ENCODE measurements around the gene PNMA6A.
"Not testable (repeated sequence)": the region's sequence is repeated elsewhere in the genome, so short reads cannot be mapped to it uniquely, and the experiment has no call there.

PNMA6A gene

DNA sequence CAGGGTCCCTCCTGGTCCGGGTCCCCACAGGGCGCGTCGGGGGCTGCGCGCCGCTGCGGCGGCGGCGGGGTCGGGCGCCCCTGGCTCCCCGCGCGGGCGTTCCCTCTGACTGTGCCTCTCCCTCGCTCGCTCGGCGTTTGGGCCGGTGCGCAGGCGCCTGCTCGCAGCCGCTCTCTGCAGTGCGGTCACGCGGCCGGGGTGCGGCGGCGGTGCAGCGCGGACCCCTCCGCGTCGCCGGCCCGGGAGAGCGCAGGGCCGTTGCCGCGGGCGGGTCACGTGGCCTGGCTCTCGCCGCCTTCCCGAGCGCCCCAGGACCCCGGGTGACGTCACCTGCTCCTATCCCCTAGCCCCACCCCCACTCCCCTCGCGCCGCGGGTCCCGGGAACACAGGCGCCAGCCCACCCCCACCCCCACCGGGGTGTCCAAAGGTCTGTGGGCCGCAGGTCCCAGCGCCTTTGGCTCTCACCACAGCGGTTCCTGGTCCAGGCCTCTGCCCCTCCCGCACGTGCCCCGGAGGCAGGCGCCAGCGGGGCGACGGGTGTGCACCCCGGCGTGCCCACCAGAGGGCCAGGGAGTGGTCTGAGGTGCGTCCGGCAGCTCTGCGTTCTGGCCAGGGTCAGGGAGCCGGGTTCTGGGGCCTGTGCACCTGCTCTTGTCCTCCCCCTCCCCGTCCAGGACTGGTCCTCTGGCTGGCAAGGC is 5.3 kb downstream of the PNMA6A start:
- not testable (repeated sequence) for DNase-seq

DNA sequence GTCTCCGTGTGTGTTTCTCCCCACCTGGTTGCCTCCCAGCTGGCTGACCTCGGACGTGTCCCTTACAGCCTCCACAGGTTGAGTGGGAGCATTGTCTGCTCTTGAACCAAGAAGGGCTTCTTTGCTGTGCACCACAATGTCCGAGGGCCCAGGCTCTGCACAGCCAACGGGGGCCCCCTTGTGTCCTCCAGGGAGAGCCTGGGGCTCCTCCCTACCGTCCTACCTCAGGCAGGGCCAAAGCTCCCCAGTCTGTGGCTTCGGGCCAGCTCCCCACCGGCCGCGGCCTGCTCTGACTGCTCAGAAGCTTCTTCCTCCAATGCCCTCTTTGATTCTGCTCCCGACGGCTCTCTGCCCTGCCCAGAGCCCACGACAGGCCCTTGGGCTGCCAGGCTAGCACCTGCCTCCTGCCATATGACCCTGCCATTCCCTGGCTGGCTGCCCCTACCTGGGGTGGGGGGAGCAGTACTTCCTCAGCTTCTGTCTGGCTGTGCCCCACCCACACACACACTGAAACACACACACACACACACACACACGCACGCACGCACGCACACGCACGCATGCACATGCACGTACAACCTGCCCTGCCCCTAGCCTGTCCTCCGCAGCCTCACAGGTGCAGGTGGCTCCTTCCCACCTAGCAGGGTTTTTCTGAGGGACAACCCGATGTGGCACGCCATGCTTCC is 11.1 kb downstream of the PNMA6A start:
- not testable (repeated sequence) for DNase-seq

DNA sequence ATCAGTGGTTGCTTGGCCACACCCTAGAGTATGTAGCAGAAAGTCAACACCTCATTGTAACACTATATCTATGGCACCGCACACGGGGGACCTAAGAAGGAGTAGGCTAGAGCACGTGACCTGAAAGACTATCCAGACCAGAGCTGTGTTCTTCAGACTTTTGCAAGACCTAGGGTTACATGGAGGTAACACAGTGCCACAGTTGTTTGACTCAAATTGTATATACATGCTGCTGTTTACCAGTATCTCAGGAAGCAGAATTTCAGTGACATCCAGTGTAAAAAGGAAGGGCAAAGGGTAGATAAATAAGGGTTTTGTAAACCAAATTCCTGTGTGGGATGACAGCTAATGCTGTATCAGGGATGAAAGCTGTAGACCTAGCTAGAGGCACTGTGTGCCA is 30.2 kb downstream of the PNMA6A start:
- DNase-seq = no peak

GRCh38 chrX:153104959-153105358 is 32.7 kb downstream of the PNMA6A start:
- DNase-seq = not testable (repeated sequence)

GRCh38 chrX:153106092-153106801 is 34.0 kb downstream of the PNMA6A start:
- DNase-seq = not testable (repeated sequence)

DNA sequence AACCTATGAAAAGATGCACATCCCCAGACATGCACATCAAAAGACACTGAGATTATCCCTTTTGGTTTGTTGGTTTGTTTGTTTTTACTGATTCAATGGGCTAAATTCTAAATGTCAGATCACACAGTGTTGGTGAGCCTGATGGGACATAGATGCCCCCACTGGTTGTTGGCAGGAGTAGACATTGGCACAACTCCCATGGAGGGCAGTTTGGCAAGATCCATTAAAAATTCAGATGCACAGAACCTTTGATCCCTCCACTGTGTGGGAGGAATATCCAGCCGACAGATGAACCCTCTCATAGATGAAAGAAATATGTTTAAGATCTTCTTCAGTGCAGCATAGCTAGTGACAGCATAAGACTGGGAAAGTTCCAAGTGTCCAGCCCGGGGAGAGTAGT is 38.5 kb downstream of the PNMA6A start:
- not testable (repeated sequence) for DNase-seq

DNA sequence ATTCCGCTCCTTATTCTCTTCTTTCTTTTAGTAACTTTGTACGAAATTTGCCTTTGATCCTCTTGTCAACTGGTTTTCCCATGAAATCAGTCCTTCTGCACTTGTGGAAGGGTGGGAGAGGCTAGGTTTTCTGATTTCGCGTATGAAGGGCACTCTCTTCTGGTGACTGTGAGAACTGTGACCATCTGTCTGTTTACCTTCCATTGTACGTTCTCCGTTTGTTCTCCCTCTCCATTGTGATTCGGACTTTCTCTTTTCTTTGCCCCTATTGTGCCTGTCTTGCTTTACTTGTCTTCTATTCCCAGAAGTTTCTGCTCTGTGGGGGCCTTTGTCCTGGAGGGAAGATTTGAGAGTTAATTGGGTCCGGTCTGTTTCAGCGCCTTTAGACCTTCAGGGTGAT is 41.6 kb downstream of the PNMA6A start:
- not testable (repeated sequence) for DNase-seq

- DNase-seq = not testable (repeated sequence)
Observed at GRCh38 chrX:153117754-153118153, 45.5 kb downstream of the PNMA6A start.

DNA sequence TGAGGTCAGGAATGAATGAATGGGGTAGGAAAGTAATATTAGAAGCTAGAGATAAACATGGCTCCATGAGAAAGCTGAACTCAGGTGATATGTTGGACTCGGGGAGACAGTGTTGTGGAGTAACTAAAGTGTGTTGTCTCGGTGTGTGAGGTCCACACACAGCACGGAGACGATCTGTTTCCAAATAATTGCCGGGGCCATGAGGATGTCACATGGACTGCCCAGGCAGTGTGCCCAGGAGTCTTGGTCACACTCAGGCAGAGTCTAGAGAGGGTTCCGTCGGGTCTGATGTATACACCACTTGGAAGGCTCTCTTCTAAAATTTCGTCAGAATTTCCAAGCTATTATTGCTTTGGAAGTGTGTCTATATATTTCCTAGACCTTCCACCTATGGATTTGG is 48.0 kb downstream of the PNMA6A start:
- DNase-seq = not testable (repeated sequence)

DNA sequence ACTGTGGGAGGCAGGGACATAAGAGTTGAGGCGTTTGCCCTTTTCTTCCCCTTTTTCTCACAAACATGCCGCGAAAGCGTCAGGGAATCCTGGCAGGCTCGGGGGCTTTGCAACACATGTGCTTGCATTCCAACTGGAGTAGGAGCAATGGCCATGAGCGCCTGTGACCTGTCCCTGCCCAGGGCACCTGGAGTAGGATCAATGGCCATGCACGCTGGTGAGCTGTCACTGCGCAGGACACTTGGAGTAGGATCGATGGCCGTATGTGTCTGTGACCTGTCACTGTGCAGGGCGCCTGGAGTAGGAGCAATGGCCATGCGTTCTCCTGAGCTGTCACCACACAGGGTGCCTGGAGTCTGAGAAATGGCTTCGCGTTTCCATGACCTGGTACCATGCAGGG is 51.2 kb downstream of the PNMA6A start:
- not testable (repeated sequence) for DNase-seq
